Measurements from ENCODE around the gene VWF. TPM values are rescaled to one million over a fixed set of nuclear protein-coding genes. Genes with fewer than 3 reads are reported as not detected.

VWF gene
- total and polyA plus RNA-seq, 10 of the 15 experiments (the other 5 are each of a cell fraction or from before 2014, with no cell fraction given), result 0.08 to 0.23 TPM; not detected in 8

GRCh38 chr12:5969156-5969973 is 155.1 kb downstream of the VWF start:
- Histone ChIP-seq H3K4me2 (ENCODE audit: control insufficient read depth, insufficient read depth) (no peak overlapping the region), H2AFZ (ENCODE audit: control insufficient read depth, low read depth, low read length) (no peak overlapping the region), H4K20me1 (ENCODE audit: control insufficient read depth, insufficient read depth) (no peaks in the 10 kb centered on the region), H3K4me1 (ENCODE audit: control insufficient read depth, insufficient read depth, low read length) (no peaks in the 10 kb centered on the region), H3K79me2 (ENCODE audit: control insufficient read depth, insufficient read depth, low read length) (no peaks in the 10 kb centered on the region), H3K27me3 (replicated peaks in 1 of 2; ENCODE audit: control insufficient read depth in 2 of 2, insufficient read depth in 2 of 2, low read length in 1 of 2) (peaks cover 0 to 11% of the 10 kb centered on the region in 2 experiments), H3K9me3 (replicated peaks; ENCODE audit: control insufficient read depth, insufficient read depth, low read length) (no peaks in the 10 kb centered on the region), H3K4me3 (no peak overlapping the region), H3K36me3 (ENCODE audit: control insufficient read depth in 2 of 2, insufficient read depth in 2 of 2, low read length in 1 of 2) (no peaks in the 10 kb centered on the region), H3K9ac (ENCODE audit: control insufficient read depth, insufficient read depth, low read length) (no peak overlapping the region), H3K27ac (ENCODE audit: control insufficient read depth, insufficient read depth) (no peak overlapping the region)
- DNase-seq (ENCODE audit: low read depth, low spot score) (no peak), FAIRE-seq (no peak), ATAC-seq (no peak)
- in situ Hi-C loops (cut with MboI), result no loop called here
- no TSS peak for BruUV-seq (replicated peaks)
- intact Hi-C loops (cut with micrococcal nuclease; ENCODE audit: unreplicated experiment), result loop anchor here (5.0 kb wide), 1 partner anchor 68 kb away; no protein-coding TSS in a partner anchor
- RAD21 ChIA-PET (ENCODE audit: unreplicated experiment), result no interaction called here
- WGBS (ENCODE audit: insufficient coverage, insufficient replicate concordance, low lambda C conversion rate, missing lambda C conversion rate), result 12% methylated on average over 17 of the region's 17 CpGs
- no peak for TF ChIP-seq NFYB (IDR thresholded peaks at IDR 0.05; ENCODE audit: insufficient read depth, low read depth, low read length)
- TF ChIP-seq MYC (IDR thresholded peaks at IDR 0.05; ENCODE audit: insufficient read depth, insufficient read length, insufficient replicate concordance, low read length, severe bottlenecking), result no peak
- TF ChIP-seq, protein P1, sequence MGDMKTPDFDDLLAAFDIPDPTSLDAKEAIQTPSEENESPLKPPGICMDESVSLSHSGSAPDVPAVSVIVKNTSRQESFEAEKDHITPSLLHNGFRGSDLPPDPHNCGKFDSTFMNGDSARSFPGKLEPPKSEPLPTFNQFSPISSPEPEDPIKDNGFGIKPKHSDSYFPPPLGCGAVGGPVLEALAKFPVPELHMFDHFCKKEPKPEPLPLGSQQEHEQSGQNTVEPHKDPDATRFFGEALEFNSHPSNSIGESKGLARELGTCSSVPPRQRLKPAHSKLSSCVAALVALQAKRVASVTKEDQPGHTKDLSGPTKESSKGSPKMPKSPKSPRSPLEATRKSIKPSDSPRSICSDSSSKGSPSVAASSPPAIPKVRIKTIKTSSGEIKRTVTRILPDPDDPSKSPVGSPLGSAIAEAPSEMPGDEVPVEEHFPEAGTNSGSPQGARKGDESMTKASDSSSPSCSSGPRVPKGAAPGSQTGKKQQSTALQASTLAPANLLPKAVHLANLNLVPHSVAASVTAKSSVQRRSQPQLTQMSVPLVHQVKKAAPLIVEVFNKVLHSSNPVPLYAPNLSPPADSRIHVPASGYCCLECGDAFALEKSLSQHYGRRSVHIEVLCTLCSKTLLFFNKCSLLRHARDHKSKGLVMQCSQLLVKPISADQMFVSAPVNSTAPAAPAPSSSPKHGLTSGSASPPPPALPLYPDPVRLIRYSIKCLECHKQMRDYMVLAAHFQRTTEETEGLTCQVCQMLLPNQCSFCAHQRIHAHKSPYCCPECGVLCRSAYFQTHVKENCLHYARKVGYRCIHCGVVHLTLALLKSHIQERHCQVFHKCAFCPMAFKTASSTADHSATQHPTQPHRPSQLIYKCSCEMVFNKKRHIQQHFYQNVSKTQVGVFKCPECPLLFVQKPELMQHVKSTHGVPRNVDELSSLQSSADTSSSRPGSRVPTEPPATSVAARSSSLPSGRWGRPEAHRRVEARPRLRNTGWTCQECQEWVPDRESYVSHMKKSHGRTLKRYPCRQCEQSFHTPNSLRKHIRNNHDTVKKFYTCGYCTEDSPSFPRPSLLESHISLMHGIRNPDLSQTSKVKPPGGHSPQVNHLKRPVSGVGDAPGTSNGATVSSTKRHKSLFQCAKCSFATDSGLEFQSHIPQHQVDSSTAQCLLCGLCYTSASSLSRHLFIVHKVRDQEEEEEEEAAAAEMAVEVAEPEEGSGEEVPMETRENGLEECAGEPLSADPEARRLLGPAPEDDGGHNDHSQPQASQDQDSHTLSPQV (IDR thresholded peaks at IDR 0.05), result no peak
- no peak for TF ChIP-seq TCF3 (IDR thresholded peaks at IDR 0.05; ENCODE audit: borderline replicate concordance, insufficient read depth, low read depth, low read length)
- TF ChIP-seq, protein P2, sequence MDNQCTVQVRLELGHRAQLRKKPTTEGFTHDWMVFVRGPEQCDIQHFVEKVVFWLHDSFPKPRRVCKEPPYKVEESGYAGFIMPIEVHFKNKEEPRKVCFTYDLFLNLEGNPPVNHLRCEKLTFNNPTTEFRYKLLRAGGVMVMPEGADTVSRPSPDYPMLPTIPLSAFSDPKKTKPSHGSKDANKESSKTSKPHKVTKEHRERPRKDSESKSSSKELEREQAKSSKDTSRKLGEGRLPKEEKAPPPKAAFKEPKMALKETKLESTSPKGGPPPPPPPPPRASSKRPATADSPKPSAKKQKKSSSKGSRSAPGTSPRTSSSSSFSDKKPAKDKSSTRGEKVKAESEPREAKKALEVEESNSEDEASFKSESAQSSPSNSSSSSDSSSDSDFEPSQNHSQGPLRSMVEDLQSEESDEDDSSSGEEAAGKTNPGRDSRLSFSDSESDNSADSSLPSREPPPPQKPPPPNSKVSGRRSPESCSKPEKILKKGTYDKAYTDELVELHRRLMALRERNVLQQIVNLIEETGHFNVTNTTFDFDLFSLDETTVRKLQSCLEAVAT (IDR thresholded peaks at IDR 0.05), result no peak
- no peak for TF ChIP-seq RELA (IDR thresholded peaks at IDR 0.05; ENCODE audit: borderline replicate concordance, partially characterized antibody)
- no peak for TF ChIP-seq HSF1 (IDR thresholded peaks at IDR 0.05; ENCODE audit: low read depth, low read length)
- no peak for TF ChIP-seq HCFC1 (IDR thresholded peaks at IDR 0.05; ENCODE audit: low read length)
- no peak for TF ChIP-seq RELB (IDR thresholded peaks at IDR 0.05; ENCODE audit: low read depth)
- TF ChIP-seq SIN3A (IDR thresholded peaks at IDR 0.05; ENCODE audit: low read depth, low read length), result no peak
- TF ChIP-seq ATF3 (IDR thresholded peaks at IDR 0.05; ENCODE audit: borderline replicate concordance, extremely low read depth, low read depth, low read length), result no peak
- no peak for TF ChIP-seq RFX5 (IDR thresholded peaks at IDR 0.05; ENCODE audit: low read depth, low read length)
- SMC1A ChIA-PET (ENCODE audit: uncharacterized antibody, unreplicated experiment), result no interaction called here
- POLR2A ChIA-PET, result no interaction called here
- CTCF ChIA-PET, result no interaction called here
